GM12878 (cell line): Measurements from ENCODE around the gene CCNA2. TPM values are rescaled to one million over a fixed set of nuclear protein-coding genes. Genes with fewer than 3 reads are reported as not detected.

Experiments used
- ATAC-seq: fragments of 200-7000 bp; cut with Tn5 transposase; 3 replicates; pipeline ENCODE4 v1.9.1; 2020; ENCODE audit warnings: mild to moderate bottlenecking, moderate library complexity
- BruUV-seq: library from RNA; stranded (reverse); fragments of 400-500 nt; replicated peaks from 2 replicates; lab custom pipeline; 2021; lab: Mats Ljungman, UMichigan
- CTCF ChIA-PET: fragments of 300-600 bp; sonication (Branson Sonifier 250); formaldehyde crosslinking; extraction: SDS; loops from one replicate; lab custom pipeline; 2021; ENCODE audit warnings: inconsistent platforms; lab: Yijun Ruan, JAX
- POLR2A ChIA-PET: fragments of 350-600 bp; formaldehyde crosslinking; extraction: SDS; loops from one replicate; lab custom pipeline; 2021; ENCODE audit warnings: inconsistent platforms; lab: Charles Lee
- RAD21 ChIA-PET: fragments of 300-600 bp; sonication (Branson Sonifier 250); formaldehyde crosslinking; loops from one replicate; lab custom pipeline; 2023; ENCODE audit warnings: antibody characterized with exemption; ENCODE audit not compliant: unreplicated experiment; lab: Charles Lee
- SMC1A ChIA-PET: fragments of 300-600 bp; sonication (Branson Sonifier 250); formaldehyde crosslinking; loops from one replicate; lab custom pipeline; 2023; ENCODE audit not compliant: unreplicated experiment, uncharacterized antibody; lab: Charles Lee
- DNase-seq: peaks from one replicate; pipeline ENCODE4 v3.0.0-alpha.2; 2011; ENCODE audit warnings: low read depth, low spot score
- FAIRE-seq: peaks from 3 replicates; lab custom pipeline; 2011; peaks lifted over from hg19 to GRCh38; lab: Jason Lieb, UNC
- H2AFZ ChIP-seq: 2 replicates; pipeline ENCODE4 v1.6.0; 2011; ENCODE audit warnings: low read depth, low read length, control low read depth; ENCODE audit not compliant: control insufficient read depth
- H3K27ac ChIP-seq: 2 replicates; pipeline ENCODE4 v1.5.1; 2011; ENCODE audit warnings: control low read depth; ENCODE audit not compliant: control insufficient read depth, insufficient read depth
- H3K27me3 ChIP-seq, 2 experiments: replicated peaks in 1 of 2; 2 replicates each; pipeline versions ENCODE4 v1.6.0 to v1.6.1; 2011; ENCODE audit warnings: low read length in 1 of 2; ENCODE audit not compliant: control insufficient read depth in 2 of 2, insufficient read depth in 2 of 2
- H3K36me3 ChIP-seq, 2 experiments: 2 replicates each; pipeline ENCODE4 v1.5.1; 2011; ENCODE audit warnings: low read length in 1 of 2; ENCODE audit not compliant: control insufficient read depth in 2 of 2, insufficient read depth in 2 of 2
- H3K4me1 ChIP-seq: 2 replicates; pipeline ENCODE4 v1.6.1; 2011; ENCODE audit warnings: mild to moderate bottlenecking, low read length, moderate library complexity, mixed read lengths; ENCODE audit not compliant: control insufficient read depth, insufficient read depth
- H3K4me2 ChIP-seq: 2 replicates; pipeline ENCODE4 v1.6.0; 2011; ENCODE audit warnings: control low read depth; ENCODE audit not compliant: control insufficient read depth, insufficient read depth
- H3K4me3 ChIP-seq: fragments of 200-600 bp; sonication (generic); 2 replicates; pipeline ENCODE4 v1.5.1; 2016
- H3K79me2 ChIP-seq: 2 replicates; pipeline ENCODE4 v1.6.0; 2011; ENCODE audit warnings: low read length; ENCODE audit not compliant: control insufficient read depth, insufficient read depth
- H3K9ac ChIP-seq: 2 replicates; pipeline ENCODE4 v1.8.0; 2011; ENCODE audit warnings: low read length, control low read depth, mixed read lengths; ENCODE audit not compliant: control insufficient read depth, insufficient read depth
- H3K9me3 ChIP-seq: replicated peaks from 3 replicates; pipeline ENCODE4 v1.5.1; 2011; ENCODE audit warnings: mild to moderate bottlenecking, low read length; ENCODE audit not compliant: control insufficient read depth, insufficient read depth
- H4K20me1 ChIP-seq: 2 replicates; pipeline ENCODE4 v1.6.0; 2011; ENCODE audit not compliant: control insufficient read depth, insufficient read depth
- BMI1 ChIP-seq: fragments of 450-650 bp; IDR thresholded peaks from 2 replicates; pipeline ENCODE4 v1.6.1; 2016; ENCODE audit warnings: mild to moderate bottlenecking, moderate library complexity, borderline replicate concordance
- CBX3 ChIP-seq: fragments of 200-600 bp; sonication (generic); IDR thresholded peaks from 2 replicates; pipeline ENCODE4 v1.6.1; 2016; ENCODE audit warnings: low read depth, borderline replicate concordance
- CBX5 ChIP-seq: sonication (generic); IDR thresholded peaks from 2 replicates; pipeline ENCODE4 v1.6.1; 2016; ENCODE audit warnings: low read depth, moderate library complexity, mild to moderate bottlenecking, inconsistent platforms
- HDAC6 ChIP-seq: fragments of 200-600 bp; sonication (generic); IDR thresholded peaks from one replicate; pipeline ENCODE4 v1.8.0; 2017; ENCODE audit warnings: antibody characterized with exemption; ENCODE audit not compliant: unreplicated experiment
- KDM1A ChIP-seq: fragments of 200-600 bp; sonication (generic); IDR thresholded peaks from 2 replicates; pipeline ENCODE4 v1.6.1; 2016; ENCODE audit warnings: borderline replicate concordance
- REST ChIP-seq: IDR thresholded peaks from 2 replicates; pipeline ENCODE4 v1.6.1; 2012; ENCODE audit warnings: mild to moderate bottlenecking, low read depth, low read length
- YBX1 ChIP-seq: fragments of 450-650 bp; IDR thresholded peaks from 2 replicates; pipeline ENCODE4 v1.6.1; 2016; ENCODE audit warnings: antibody characterized with exemption
- ZNF207 ChIP-seq: fragments of 450-650 bp; IDR thresholded peaks from 2 replicates; pipeline ENCODE4 v1.6.1; 2014; ENCODE audit warnings: antibody characterized with exemption, mild to moderate bottlenecking, borderline replicate concordance
- ZNF217 ChIP-seq: fragments of 450-650 bp; IDR thresholded peaks from 2 replicates; pipeline ENCODE4 v1.6.1; 2017; ENCODE audit warnings: antibody characterized with exemption, mild to moderate bottlenecking
- ZZZ3 ChIP-seq: IDR thresholded peaks from 2 replicates; pipeline ENCODE4 v1.6.1; 2011; ENCODE audit warnings: low read depth; ENCODE audit not compliant: control insufficient read depth, insufficient read length
- WGBS: methylation state at CpG from one replicate; pipeline ENCODE4 v1.1.6; 2016; ENCODE audit warnings: low lambda C conversion rate; ENCODE audit not compliant: insufficient replicate concordance, insufficient coverage; ENCODE audit errors: missing lambda C conversion rate; 5-methylcytosine and 5-hydroxymethylcytosine counted together
- in situ Hi-C: fragments of 300-500 bp; cut with MboI; formaldehyde crosslinking; loops from 9 replicates; pipeline ENCODE4 v1.14.3; 2018; ENCODE audit warnings: mixed read lengths
- intact Hi-C: fragments of 100-400 bp; cut with micrococcal nuclease; formaldehyde crosslinking; loops from one replicate; pipeline ENCODE4 v1.14.2; 2022; ENCODE audit not compliant: unreplicated experiment
- polyA plus RNA-seq, 11 experiments: library from polyadenylated mRNA; depleted of rRNA in 4 of 11; unstranded in 6 of 11; stranded (reverse) in 5 of 11; fragments of >200 nt; fragmentation: Nextera tagmentation in 4 of 11; fragmentation: Illumina TruSeq in 1 of 11; extraction: Ambion mirVana in 4 of 11; extraction: Trizol in 1 of 11; gene quantifications; 1 replicate in 1 of 11; 2 replicates in 10 of 11; pipeline versions ENCODE4 v1.2.1 to v1.2.3, GENCODE V29; 2011 to 2016; ENCODE audit warnings: inconsistent platforms in 2 of 11, missing spikeins in 2 of 11, low read depth in 1 of 11
- total RNA-seq, 4 experiments: library from RNA; depleted of rRNA in 3 of 4; stranded (reverse); fragments of >200 nt in 3 of 4; fragmentation: Illumina TruSeq in 1 of 4; extraction: Trizol in 1 of 4; gene quantifications; 2 replicates each; pipeline versions ENCODE4 v1.2.1 to v1.2.3, GENCODE V29; 2013 to 2021
- TF ChIP-seq, protein P1 (sequence below): fragments of 450-650 bp; IDR thresholded peaks from 2 replicates; pipeline ENCODE4 v1.6.1; 2016; ENCODE audit warnings: mild to moderate bottlenecking
- TF ChIP-seq, protein P2 (sequence below): IDR thresholded peaks from 2 replicates; pipeline ENCODE4 v1.6.1; 2012; ENCODE audit warnings: low read depth, low read length, improper control_type of control experiment

CCNA2 gene
- total and polyA plus RNA-seq, 10 of the 15 experiments (the other 5 are each of a cell fraction or from before 2014, with no cell fraction given) = 21.8 to 153 (median 94.5) TPM

DNA sequence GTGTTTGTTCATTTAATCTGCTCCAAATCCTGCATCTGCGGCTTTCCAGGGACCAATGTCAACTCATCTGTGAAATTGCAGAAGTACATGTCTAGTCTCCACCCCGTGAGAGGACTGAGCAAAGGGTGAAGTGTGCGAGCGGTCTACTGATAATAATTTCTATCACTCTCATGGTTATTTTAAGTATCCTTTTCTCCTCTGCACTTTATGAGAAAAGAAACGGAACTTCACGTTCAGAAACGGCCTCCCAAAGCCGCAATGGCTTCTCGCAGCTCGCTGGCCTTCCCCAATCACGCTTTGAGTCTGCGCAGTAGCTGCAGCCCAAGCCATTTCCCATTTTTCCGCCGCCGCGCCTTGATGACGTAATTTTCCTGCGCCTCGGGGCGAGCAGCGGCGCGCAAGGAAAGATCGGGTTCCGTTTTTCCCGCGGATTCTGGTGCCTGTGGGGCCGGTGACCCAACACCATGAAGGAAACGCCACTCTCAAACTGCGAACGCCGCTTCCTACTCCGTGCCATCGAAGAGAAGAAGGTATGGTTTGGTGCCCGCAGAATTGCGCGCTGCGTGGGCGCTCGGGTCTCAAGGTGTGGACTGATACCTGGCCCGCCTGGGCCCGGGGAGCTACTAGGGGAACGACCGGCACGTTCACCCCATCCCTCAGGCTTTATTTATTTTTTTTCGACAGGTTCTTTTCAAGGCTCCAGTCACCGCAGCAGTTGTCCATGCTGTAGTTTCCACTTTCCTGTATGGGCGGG, 22.5 kb downstream of the CCNA2 start, which contains the start of gene EXOSC9 (continued):
- TF ChIP-seq CBX5 (peak; percentile 17; the same call in 1 of the 2 replicates), REST (peak; percentile 3; the same call in 1 of the 2 replicates), HDAC6 (peak; percentile 15), YBX1 (no peak), CBX3 (no peak)

GRCh38 chr4:121800638-121800960, 23.1 kb downstream of the CCNA2 start:
- Histone ChIP-seq H3K27ac (peak overlapping the region; percentile 94), H3K9ac (peak overlapping the region; percentile 96), H4K20me1 (no peaks in the 10 kb centered on the region), H3K4me1 (peaks cover 24% of the 10 kb centered on the region), H3K36me3 (peaks cover 0 to 12% of the 10 kb centered on the region in 2 experiments; a peak in 1 of 4 replicates), H3K27me3 (no peaks in the 10 kb centered on the region), H3K4me2 (peak overlapping the region; percentile 76), H3K4me3 (peak overlapping the region; percentile 79), H3K79me2 (peaks cover 38% of the 10 kb centered on the region), H3K9me3 (no peaks in the 10 kb centered on the region), H2AFZ (peak overlapping the region; percentile 97)
- intact Hi-C loops (no loop called here), in situ Hi-C loops (no loop called here)
- POLR2A ChIA-PET = interaction anchor here (1.0 to 3.6 kb wide), 9 partner anchors 13 to 104 kb away, joined by 3 to 19 read pairs (median 5); partner anchors contain the start of gene ANXA5
- CTCF ChIA-PET = interaction anchor here (0.9 to 1.9 kb wide), 4 partner anchors 13 to 59 kb away, joined by 3 to 7 read pairs (median 5); partner anchors contain the start of gene CCNA2
- TSS peak; percentile 99 for BruUV-seq
- SMC1A ChIA-PET = interaction anchor here (0.9 to 3.5 kb wide), 4 partner anchors 10 to 23 kb away, joined by 3 to 34 read pairs (median 8); no protein-coding TSS in a partner anchor
- DNase-seq = no peak
- WGBS = 0% methylated on average over 8 of the region's 8 CpGs
- FAIRE-seq = no peak
- peak; percentile 53 for ATAC-seq
- TF ChIP-seq ZNF217 = 0 out of 2 replicates have a peak, but pooled peaks have one; percentile 19
- TF ChIP-seq, protein P1, sequence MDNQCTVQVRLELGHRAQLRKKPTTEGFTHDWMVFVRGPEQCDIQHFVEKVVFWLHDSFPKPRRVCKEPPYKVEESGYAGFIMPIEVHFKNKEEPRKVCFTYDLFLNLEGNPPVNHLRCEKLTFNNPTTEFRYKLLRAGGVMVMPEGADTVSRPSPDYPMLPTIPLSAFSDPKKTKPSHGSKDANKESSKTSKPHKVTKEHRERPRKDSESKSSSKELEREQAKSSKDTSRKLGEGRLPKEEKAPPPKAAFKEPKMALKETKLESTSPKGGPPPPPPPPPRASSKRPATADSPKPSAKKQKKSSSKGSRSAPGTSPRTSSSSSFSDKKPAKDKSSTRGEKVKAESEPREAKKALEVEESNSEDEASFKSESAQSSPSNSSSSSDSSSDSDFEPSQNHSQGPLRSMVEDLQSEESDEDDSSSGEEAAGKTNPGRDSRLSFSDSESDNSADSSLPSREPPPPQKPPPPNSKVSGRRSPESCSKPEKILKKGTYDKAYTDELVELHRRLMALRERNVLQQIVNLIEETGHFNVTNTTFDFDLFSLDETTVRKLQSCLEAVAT = peak; percentile 91
- TF ChIP-seq ZZZ3 = no peak
- no peak for TF ChIP-seq ZNF207
- no peak for TF ChIP-seq KDM1A
- TF ChIP-seq BMI1 = 0 out of 2 replicates have a peak, but pooled peaks have one; percentile 27
- TF ChIP-seq, protein P2, sequence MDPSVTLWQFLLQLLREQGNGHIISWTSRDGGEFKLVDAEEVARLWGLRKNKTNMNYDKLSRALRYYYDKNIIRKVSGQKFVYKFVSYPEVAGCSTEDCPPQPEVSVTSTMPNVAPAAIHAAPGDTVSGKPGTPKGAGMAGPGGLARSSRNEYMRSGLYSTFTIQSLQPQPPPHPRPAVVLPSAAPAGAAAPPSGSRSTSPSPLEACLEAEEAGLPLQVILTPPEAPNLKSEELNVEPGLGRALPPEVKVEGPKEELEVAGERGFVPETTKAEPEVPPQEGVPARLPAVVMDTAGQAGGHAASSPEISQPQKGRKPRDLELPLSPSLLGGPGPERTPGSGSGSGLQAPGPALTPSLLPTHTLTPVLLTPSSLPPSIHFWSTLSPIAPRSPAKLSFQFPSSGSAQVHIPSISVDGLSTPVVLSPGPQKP = no peak
- RAD21 ChIA-PET = interaction anchor here (1.7 to 3.3 kb wide), 3 partner anchors 23 to 69 kb away, joined by 3 to 28 read pairs (median 8); partner anchors contain the start of genes BBS7 and CCNA2
